NCI-H524 treated with DMSO at 0.1 percent for 48 hours (cell line): ENCODE results near the gene INSYN1.
A peak's percentile ranks its signal among the peaks of the same experiment; 100 is the strongest.

ENCODE experiments used
- DNase-seq: peaks from one replicate; lab custom pipeline; 2025; lab: John Stamatoyannopoulos, UW

INSYN1 gene

GRCh38 chr15:73773428-73773827 lies 20.3 kb upstream of the INSYN1 start:
- no peak for DNase-seq

GRCh38 chr15:73771385-73772045 lies 18.4 kb upstream of the INSYN1 start:
- no peak for DNase-seq

- DNase-seq = no peak
Measured at GRCh38 chr15:73770050-73770449, 16.9 kb upstream of the INSYN1 start.

GRCh38 chr15:73767806-73768501 lies 14.8 kb upstream of the INSYN1 start:
- no peak for DNase-seq

- DNase-seq = no peak
Measured at GRCh38 chr15:73766598-73766997, 13.4 kb upstream of the INSYN1 start.

- no peak for DNase-seq
Measured at GRCh38 chr15:73765778-73766177, 12.6 kb upstream of the INSYN1 start.

GRCh38 chr15:73763931-73764330 lies 10.8 kb upstream of the INSYN1 start:
- DNase-seq = no peak

- DNase-seq = no peak
Measured at GRCh38 chr15:73760330-73761329, 7.5 kb upstream of the INSYN1 start.

- no peak for DNase-seq
Measured at GRCh38 chr15:73758461-73758860, 5.3 kb upstream of the INSYN1 start.

GRCh38 chr15:73757571-73757970 lies 4.4 kb upstream of the INSYN1 start:
- DNase-seq = no peak

- DNase-seq = no peak
Measured at GRCh38 chr15:73756947-73757513, 3.9 kb upstream of the INSYN1 start.

GRCh38 chr15:73756390-73756789 lies 3.2 kb upstream of the INSYN1 start:
- DNase-seq = no peak

- no peak for DNase-seq
Measured at GRCh38 chr15:73755946-73756345, 2.8 kb upstream of the INSYN1 start.

- no peak for DNase-seq
Measured at GRCh38 chr15:73755481-73755880, 2.3 kb upstream of the INSYN1 start.

- DNase-seq = no peak
Measured at GRCh38 chr15:73754461-73754860, 1.3 kb upstream of the INSYN1 start.

- no peak for DNase-seq
Measured at GRCh38 chr15:73752806-73753193, 351 bp downstream of the INSYN1 start.

GRCh38 chr15:73751899-73752805 lies 999 bp downstream of the INSYN1 start:
- no peak for DNase-seq

GRCh38 chr15:73751511-73751898 lies 1.6 kb downstream of the INSYN1 start:
- peak; percentile 13 for DNase-seq

- no peak for DNase-seq
Measured at GRCh38 chr15:73750951-73751350, 2.2 kb downstream of the INSYN1 start.

GRCh38 chr15:73750438-73750837 lies 2.7 kb downstream of the INSYN1 start:
- no peak for DNase-seq

- DNase-seq = no peak
Measured at GRCh38 chr15:73749971-73750370, 3.2 kb downstream of the INSYN1 start.
